ENCODE results near the gene MYLK.

DNA sequence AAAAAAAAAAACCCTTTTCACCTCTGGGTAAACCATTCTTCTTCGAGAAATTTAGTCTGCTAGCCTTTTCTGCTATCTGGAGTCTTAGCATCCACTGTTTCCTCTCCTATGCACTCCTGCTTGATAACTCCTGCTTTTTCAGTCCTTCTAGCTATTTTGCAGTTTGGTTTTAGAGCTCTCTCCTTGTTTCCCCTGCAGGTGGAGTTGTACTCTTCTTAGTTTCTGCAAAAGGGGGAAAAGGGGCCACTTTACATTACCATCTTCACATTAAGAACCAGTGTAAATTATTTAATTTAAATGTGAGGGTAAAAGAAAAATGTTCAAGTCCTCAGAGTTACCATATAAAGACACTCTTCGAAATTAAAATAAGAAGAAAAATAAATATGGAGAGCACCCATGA is 23.6 kb upstream of the MYLK start:
- TF ChIP-seq, protein P1, sequence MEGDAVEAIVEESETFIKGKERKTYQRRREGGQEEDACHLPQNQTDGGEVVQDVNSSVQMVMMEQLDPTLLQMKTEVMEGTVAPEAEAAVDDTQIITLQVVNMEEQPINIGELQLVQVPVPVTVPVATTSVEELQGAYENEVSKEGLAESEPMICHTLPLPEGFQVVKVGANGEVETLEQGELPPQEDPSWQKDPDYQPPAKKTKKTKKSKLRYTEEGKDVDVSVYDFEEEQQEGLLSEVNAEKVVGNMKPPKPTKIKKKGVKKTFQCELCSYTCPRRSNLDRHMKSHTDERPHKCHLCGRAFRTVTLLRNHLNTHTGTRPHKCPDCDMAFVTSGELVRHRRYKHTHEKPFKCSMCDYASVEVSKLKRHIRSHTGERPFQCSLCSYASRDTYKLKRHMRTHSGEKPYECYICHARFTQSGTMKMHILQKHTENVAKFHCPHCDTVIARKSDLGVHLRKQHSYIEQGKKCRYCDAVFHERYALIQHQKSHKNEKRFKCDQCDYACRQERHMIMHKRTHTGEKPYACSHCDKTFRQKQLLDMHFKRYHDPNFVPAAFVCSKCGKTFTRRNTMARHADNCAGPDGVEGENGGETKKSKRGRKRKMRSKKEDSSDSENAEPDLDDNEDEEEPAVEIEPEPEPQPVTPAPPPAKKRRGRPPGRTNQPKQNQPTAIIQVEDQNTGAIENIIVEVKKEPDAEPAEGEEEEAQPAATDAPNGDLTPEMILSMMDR (IDR thresholded peaks at IDR 0.05; ENCODE audit: insufficient read depth, low read length): no peak
- TF ChIP-seq, protein P2, sequence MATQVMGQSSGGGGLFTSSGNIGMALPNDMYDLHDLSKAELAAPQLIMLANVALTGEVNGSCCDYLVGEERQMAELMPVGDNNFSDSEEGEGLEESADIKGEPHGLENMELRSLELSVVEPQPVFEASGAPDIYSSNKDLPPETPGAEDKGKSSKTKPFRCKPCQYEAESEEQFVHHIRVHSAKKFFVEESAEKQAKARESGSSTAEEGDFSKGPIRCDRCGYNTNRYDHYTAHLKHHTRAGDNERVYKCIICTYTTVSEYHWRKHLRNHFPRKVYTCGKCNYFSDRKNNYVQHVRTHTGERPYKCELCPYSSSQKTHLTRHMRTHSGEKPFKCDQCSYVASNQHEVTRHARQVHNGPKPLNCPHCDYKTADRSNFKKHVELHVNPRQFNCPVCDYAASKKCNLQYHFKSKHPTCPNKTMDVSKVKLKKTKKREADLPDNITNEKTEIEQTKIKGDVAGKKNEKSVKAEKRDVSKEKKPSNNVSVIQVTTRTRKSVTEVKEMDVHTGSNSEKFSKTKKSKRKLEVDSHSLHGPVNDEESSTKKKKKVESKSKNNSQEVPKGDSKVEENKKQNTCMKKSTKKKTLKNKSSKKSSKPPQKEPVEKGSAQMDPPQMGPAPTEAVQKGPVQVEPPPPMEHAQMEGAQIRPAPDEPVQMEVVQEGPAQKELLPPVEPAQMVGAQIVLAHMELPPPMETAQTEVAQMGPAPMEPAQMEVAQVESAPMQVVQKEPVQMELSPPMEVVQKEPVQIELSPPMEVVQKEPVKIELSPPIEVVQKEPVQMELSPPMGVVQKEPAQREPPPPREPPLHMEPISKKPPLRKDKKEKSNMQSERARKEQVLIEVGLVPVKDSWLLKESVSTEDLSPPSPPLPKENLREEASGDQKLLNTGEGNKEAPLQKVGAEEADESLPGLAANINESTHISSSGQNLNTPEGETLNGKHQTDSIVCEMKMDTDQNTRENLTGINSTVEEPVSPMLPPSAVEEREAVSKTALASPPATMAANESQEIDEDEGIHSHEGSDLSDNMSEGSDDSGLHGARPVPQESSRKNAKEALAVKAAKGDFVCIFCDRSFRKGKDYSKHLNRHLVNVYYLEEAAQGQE (IDR thresholded peaks at IDR 0.05; ENCODE audit: insufficient replicate concordance, low read depth): no peak

All from HL-60 (cell line).